ENCODE data around the gene COL4A5. TPM values are rescaled to one million over a fixed set of nuclear protein-coding genes. Genes with fewer than 3 reads are reported as not detected.

The COL4A5 gene
- total RNA-seq = 20.5 TPM

GRCh38 chrX:108439426-108439942 lies at the start of gene COL4A5:
Gene COL4A5, plus strand, starts transcription at chrX:108439838. Its CDS starts 288 bp downstream, at chrX:108440126.

GRCh38 chrX:108438110-108438623 lies 1.5 kb upstream of the COL4A5 start, which contains the start of gene COL4A6:
Gene COL4A6, minus strand, starts transcription at chrX:108438422. Its CDS starts 226 bp downstream, at chrX:108438196.

DNA sequence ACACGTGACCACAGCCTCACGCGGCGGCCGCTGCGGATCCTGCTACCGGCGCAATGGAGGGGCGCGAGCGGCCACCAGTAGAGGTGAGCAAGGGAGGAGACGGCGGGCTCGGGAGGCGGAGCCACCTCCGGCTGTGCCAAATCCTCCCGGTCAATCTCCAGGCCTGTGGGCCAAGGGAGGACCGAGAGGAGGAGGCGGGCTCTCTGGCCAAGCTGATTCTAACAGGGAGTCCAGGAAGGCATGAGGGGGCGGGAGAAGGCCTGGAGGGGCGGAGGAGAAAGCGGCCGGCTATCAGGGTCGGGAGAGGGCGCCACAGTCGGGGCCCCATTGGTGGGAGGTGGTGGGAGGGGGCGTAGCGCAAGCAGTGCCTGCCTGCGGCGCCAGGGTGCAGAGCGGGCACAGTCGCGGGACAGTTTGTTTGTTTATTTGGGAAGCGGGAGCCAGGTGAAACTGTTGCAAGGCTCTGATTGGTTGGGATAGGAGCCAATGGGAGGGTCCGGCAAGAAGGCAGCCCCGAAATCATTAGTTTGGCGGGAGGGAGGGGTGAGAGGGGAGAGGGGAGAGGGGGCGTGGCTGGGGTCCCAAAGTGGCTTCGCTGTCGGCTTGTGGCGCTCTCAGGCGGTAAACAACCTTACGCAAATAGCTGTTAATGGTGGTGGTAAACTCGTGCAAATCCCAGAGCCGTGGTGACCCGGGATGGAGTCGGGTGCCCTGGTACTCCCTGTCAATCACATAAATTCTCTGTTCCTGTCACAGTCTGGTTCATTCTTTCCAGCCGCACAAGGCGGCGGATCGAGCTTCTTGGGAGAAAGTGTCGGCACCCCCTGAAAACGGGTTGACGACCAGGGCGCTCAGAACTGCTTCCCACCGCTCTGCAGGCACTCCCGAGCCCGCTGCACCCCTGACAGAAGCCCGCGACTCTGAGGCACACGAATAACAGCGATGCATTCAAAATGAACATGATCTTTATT lies 297.2 kb downstream of the COL4A5 start, which contains the start of gene IRS4:
IRS4 (minus strand) TSS at position 55 of the 971 bp plus-strand sequence.

Small RNA genes within 50 kb of the gene (small RNA-seq; reads per million reads assigned to genes)
- gene RF00019 = not detected

Other genes with a start within 250 kb of the COL4A5 start
- 3.2 TPM for gene COL4A6, start 1.4 kb upstream of the COL4A5 start, total RNA-seq

All from diencephalon (tissue), 1 donor.